A549 (cell line): ENCODE data around the gene THBS2. TPM values are rescaled to one million over a fixed set of nuclear protein-coding genes. Genes with fewer than 3 reads are reported as not detected.

Experiments
- ATAC-seq, 2 experiments: fragments of 200-7000 bp in 1 of 2; fragments of >200 bp in 1 of 2; cut with Nextera tagmentation in 1 of 2; cut with Tn5 transposase in 1 of 2; 3 replicates each; pipeline versions ENCODE4 v1.8.0 to v1.9.1; 2018 to 2020; ENCODE audit warnings: mild to moderate bottlenecking in 1 of 2, moderate library complexity in 1 of 2
- CTCF ChIA-PET: fragments of 300-600 bp; sonication (Branson Sonifier 250); formaldehyde crosslinking; extraction: SDS; loops from one replicate; lab custom pipeline; 2021; ENCODE audit warnings: antibody characterized with exemption, inconsistent platforms; lab: Yijun Ruan, JAX
- POLR2A ChIA-PET: fragments of 350-600 bp; formaldehyde crosslinking; extraction: SDS; loops from one replicate; lab custom pipeline; 2021; ENCODE audit warnings: antibody characterized with exemption, inconsistent platforms; lab: Yijun Ruan, JAX
- DNase-seq, 2 experiments: peaks; one replicate each; pipeline versions ENCODE4 v3.0.0 to v3.0.0-alpha.2; 2011 to 2016; ENCODE audit warnings: low read depth in 1 of 2, low spot score in 1 of 2
- FAIRE-seq: peaks from 2 replicates; lab custom pipeline; 2011; peaks lifted over from hg19 to GRCh38; lab: Jason Lieb, UNC
- H3K27ac ChIP-seq, 2 experiments: fragments of >200 bp; sonication (Bioruptor Twin); formaldehyde crosslinking; 3 replicates each; pipeline ENCODE4 v1.5.1; 2016 to 2017
- H3K4me1 ChIP-seq: fragments of >200 bp; sonication (Bioruptor Twin); formaldehyde crosslinking; 3 replicates; pipeline ENCODE4 v1.6.1; 2016
- H3K4me2 ChIP-seq: fragments of >200 bp; sonication (Bioruptor Twin); formaldehyde crosslinking; 3 replicates; pipeline ENCODE4 v1.6.1; 2016
- H3K4me3 ChIP-seq: fragments of >200 bp; sonication (Bioruptor Twin); formaldehyde crosslinking; 3 replicates; pipeline ENCODE4 v1.5.1; 2016
- H3K9me3 ChIP-seq: fragments of >200 bp; sonication (Bioruptor Twin); formaldehyde crosslinking; 3 replicates; pipeline ENCODE4 v1.6.1; 2016
- BHLHE40 ChIP-seq: IDR thresholded peaks from 2 replicates; pipeline ENCODE4 v1.6.1; 2012; ENCODE audit warnings: low read depth, low read length, inconsistent platforms
- CBX2 ChIP-seq: fragments of 200-600 bp; sonication (generic); IDR thresholded peaks from 2 replicates; pipeline ENCODE4 v1.6.1; 2016; ENCODE audit warnings: low read depth, mild to moderate bottlenecking, borderline replicate concordance
- CEBPB ChIP-seq, 2 experiments: fragments of >200 bp in 1 of 2; sonication (Bioruptor Twin) in 1 of 2; formaldehyde crosslinking in 1 of 2; IDR thresholded peaks; 2 replicates each; pipeline ENCODE4 v1.6.1; 2012 to 2016
- EP300 ChIP-seq, 2 experiments: fragments of >200 bp; sonication (Bioruptor Twin); formaldehyde crosslinking; IDR thresholded peaks; 2 replicates in 1 of 2; 3 replicates in 1 of 2; pipeline ENCODE4 v1.6.1; 2016 to 2017
- ESRRA ChIP-seq: fragments of 150-350 bp; IDR thresholded peaks from 2 replicates; pipeline ENCODE4 v1.6.1; 2014; ENCODE audit warnings: mild to moderate bottlenecking, low read length, borderline replicate concordance
- HDAC2 ChIP-seq: fragments of 200-600 bp; sonication (generic); IDR thresholded peaks from 2 replicates; pipeline ENCODE4 v1.6.1; 2016
- KDM1A ChIP-seq: fragments of 200-600 bp; sonication (generic); IDR thresholded peaks from 2 replicates; pipeline ENCODE4 v1.6.1; 2016; ENCODE audit warnings: low read depth, mild to moderate bottlenecking
- KDM5A ChIP-seq: fragments of 200-600 bp; sonication (generic); IDR thresholded peaks from 2 replicates; pipeline ENCODE4 v1.6.1; 2016; ENCODE audit warnings: antibody characterized with exemption, mild to moderate bottlenecking
- MAZ ChIP-seq: fragments of 150-350 bp; IDR thresholded peaks from 2 replicates; pipeline ENCODE4 v1.6.1; 2014; ENCODE audit warnings: antibody characterized with exemption, low read depth, low read length, borderline replicate concordance
- PHF8 ChIP-seq: fragments of 200-600 bp; sonication (generic); IDR thresholded peaks from 2 replicates; pipeline ENCODE4 v1.6.1; 2016; ENCODE audit warnings: low read depth, mild to moderate bottlenecking, antibody characterized with exemption, moderate library complexity, borderline replicate concordance
- RAD21 ChIP-seq, 2 experiments: fragments of >200 bp in 1 of 2; sonication (Bioruptor Twin) in 1 of 2; formaldehyde crosslinking in 1 of 2; IDR thresholded peaks in 1 of 2; conservative IDR thresholded peaks in 1 of 2; 2 replicates in 1 of 2; 3 replicates in 1 of 2; pipeline ENCODE4 v1.6.1; 2012 to 2018; ENCODE audit warnings: inconsistent platforms in 1 of 2
- RFX5 ChIP-seq: fragments of 450-650 bp; IDR thresholded peaks from 2 replicates; pipeline ENCODE4 v1.7.1; 2014; ENCODE audit warnings: antibody characterized with exemption, mild to moderate bottlenecking, moderate library complexity
- RNF2 ChIP-seq: fragments of 200-600 bp; sonication (generic); IDR thresholded peaks from 2 replicates; pipeline ENCODE4 v1.6.1; 2016; ENCODE audit warnings: low read depth, mild to moderate bottlenecking, antibody characterized with exemption, moderate library complexity, borderline replicate concordance
- SMC3 ChIP-seq: fragments of >200 bp; sonication (Bioruptor Twin); formaldehyde crosslinking; IDR thresholded peaks from 3 replicates; pipeline ENCODE4 v1.6.1; 2018; ENCODE audit warnings: inconsistent platforms
- TFCP2L1 ChIP-seq: fragments of 250-450 bp; sonication (Bioruptor Pico); IDR thresholded peaks from 2 replicates; pipeline ENCODE4 v1.5.0; 2021; ENCODE audit warnings: mild to moderate bottlenecking
- ZC3H11A ChIP-seq: fragments of 450-650 bp; IDR thresholded peaks from 2 replicates; pipeline ENCODE4 v1.6.1; 2014; ENCODE audit warnings: antibody characterized with exemption, mild to moderate bottlenecking
- ZSCAN20 ChIP-seq: fragments of 250-450 bp; sonication (Bioruptor Pico); IDR thresholded peaks from 2 replicates; pipeline ENCODE4 v1.8.0; 2022; ENCODE audit warnings: mild to moderate bottlenecking, moderate library complexity
- WGBS: methylation state at CpG from one replicate; pipeline ENCODE4 v1.1.6; 2017; ENCODE audit errors: missing lambda C conversion rate; 5-methylcytosine and 5-hydroxymethylcytosine counted together
- polyA plus RNA-seq, 4 experiments: library from polyadenylated mRNA; depleted of rRNA in 3 of 4; stranded (reverse); fragments of >200 nt; fragmentation: RNase III in 1 of 4; extraction: RNeasy Plus Mini Kit Qiagen cat#74134 plus additional on column Dnase treatment in 1 of 4; gene quantifications; 2 replicates in 3 of 4; 3 replicates in 1 of 4; pipeline ENCODE4 v1.2.3, GENCODE V29; 2011 to 2017
- TF ChIP-seq, protein P1 (sequence below): fragments of 250-450 bp; sonication (Bioruptor Pico); IDR thresholded peaks from 2 replicates; pipeline ENCODE4 v1.5.0; 2020; ENCODE audit warnings: low read depth, mild to moderate bottlenecking, moderate library complexity
- TF ChIP-seq, protein P2 (sequence below): fragments of 250-450 bp; sonication (Bioruptor Pico); IDR thresholded peaks from 2 replicates; pipeline ENCODE4 v1.5.0; 2021; ENCODE audit warnings: mild to moderate bottlenecking, moderate library complexity, borderline replicate concordance
- TF ChIP-seq, protein P3 (sequence below): fragments of >200 bp; sonication (Bioruptor Twin); formaldehyde crosslinking; IDR thresholded peaks from 3 replicates; pipeline ENCODE4 v1.6.1; 2016
- TF ChIP-seq, protein P4 (sequence below): IDR thresholded peaks from 2 replicates; pipeline ENCODE4 v1.6.1; 2012
- TF ChIP-seq, protein P5 (sequence below): fragments of >200 bp; sonication (Bioruptor Twin); formaldehyde crosslinking; IDR thresholded peaks from 3 replicates; pipeline ENCODE4 v1.5.1; 2016

THBS2 gene
- polyA plus RNA-seq, 2 of the 4 experiments (the other 2 are of a cell fraction) = 0.01 to 0.06 TPM

DNA sequence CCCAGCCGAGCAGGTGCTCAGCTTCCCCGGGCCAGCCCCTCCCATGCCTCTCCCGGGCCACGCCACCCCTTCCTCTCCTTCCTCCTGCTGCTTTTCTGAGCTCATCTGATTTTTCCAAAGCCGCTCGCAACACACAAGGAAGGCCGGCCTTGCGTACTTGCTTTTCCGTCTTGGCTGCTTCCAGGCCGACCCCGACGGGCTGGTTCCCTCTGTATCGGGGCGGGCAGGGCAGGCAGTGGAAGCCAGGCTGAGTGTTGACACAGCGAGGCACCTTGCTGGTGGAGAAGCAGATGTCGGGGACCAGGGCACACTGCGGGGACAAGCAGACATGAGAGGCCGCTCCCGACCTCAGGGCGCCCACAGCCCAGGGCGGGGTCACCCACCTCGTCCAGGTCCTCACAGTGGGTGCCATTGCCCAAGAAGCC lies 21.1 kb downstream of the THBS2 start (continued):
- TF ChIP-seq, protein P1, sequence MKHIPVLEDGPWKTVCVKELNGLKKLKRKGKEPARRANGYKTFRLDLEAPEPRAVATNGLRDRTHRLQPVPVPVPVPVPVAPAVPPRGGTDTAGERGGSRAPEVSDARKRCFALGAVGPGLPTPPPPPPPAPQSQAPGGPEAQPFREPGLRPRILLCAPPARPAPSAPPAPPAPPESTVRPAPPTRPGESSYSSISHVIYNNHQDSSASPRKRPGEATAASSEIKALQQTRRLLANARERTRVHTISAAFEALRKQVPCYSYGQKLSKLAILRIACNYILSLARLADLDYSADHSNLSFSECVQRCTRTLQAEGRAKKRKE (CRISPR knock-in tag) = no peak
- no peak for TF ChIP-seq EP300 (IDR thresholded peaks at IDR 0.05)
- no peak for TF ChIP-seq BHLHE40
- no peak for TF ChIP-seq SMC3

DNA sequence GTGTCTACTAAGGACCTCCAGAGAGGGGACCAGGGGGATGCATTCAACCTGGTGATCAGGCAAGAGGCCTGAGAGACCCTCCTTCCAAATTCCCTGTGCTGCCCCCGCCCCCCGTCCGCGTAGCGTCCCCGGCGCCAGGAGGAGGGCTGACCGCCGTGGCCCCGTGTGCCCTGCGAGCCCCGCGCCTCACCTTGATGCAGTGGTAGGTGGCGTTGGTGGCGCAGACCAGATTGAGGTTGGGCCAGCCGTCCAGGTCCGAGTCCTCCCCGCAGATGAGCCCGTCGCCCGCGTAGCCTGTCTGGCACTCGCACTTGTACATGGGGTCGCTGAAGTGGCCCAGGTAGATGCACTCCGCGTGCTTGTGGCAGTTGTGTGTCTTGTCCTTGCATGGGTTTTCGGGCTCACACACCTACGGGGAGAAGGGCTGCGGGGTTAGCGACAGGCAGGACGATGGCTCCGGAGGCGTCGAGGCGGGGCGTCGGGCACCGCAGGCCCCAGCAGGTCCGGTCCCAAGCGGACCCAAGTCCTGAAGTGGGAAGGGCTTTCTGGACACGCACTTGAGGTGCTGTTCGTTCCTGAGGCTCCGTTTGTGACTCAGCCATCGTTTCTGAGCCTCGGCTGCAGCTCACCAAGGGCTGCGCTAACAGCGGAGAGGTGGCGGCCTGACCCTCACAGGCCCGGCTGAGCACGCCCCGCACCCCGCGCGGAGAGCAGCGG lies 21.7 kb downstream of the THBS2 start:
- no peak for FAIRE-seq
- POLR2A ChIA-PET = no interaction called here
- no peak for ATAC-seq
- no peaks in the 10 kb centered on the region for H3K4me1 ChIP-seq
- no peaks in the 10 kb centered on the region for H3K9me3 ChIP-seq
- TF ChIP-seq RNF2 = no peak
- TF ChIP-seq RFX5 = no peak
- TF ChIP-seq, all 56 proteins: peak for 0
- 91% methylated on average over 24 of the region's 55 CpGs for WGBS
- CTCF ChIA-PET = no interaction called here
- no peak overlapping the region for H3K4me3 ChIP-seq
- no peak overlapping the region for H3K27ac ChIP-seq
- H3K4me2 ChIP-seq = no peak overlapping the region
- DNase-seq = no peak

DNA sequence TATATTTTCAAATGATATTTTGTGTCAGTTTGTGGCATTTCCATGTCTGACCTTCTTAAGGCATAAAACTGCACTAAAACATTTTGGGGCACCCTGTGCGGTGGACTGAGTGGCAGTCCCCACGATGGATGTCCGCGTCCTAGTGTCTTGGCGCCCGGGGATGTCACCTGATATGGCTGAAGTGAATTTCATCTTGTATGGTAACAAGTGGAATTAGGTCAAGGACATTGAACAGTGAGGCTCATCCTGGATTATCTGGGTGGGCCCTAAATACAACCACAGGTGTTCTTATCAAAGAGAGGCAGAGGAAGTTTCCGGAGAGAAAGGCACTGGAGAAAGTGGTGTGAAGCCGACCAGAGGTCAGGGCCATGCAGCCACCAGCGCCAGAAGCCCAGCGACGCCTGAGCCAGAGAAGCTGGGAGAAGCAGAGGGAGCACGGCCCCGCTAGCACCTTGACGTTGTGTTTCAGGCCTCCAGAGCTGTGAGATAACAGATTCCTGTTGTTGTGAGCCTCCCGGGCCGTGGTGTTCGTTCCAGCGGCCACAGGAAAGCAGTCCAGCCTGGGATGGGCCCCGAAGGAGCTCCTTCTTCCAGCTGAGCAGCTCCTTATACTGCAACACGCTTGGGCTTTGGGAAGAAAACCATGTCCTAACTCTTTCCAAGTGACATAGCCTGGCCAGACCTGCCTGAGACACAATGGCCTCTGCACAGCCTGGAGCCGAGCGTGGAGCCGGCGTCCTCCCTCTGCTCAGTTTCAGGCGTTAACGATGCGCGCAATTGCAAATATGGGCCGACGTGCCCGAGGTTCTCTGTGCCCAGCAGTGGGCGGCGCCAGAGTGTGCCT lies 22.5 kb downstream of the THBS2 start:
- WGBS = 84% methylated on average over 25 of the region's 33 CpGs
- H3K4me3 ChIP-seq = no peak overlapping the region
- no peak overlapping the region for H3K27ac ChIP-seq
- ATAC-seq (no peak), FAIRE-seq (no peak), DNase-seq (no peak)
- ChIA-PET POLR2A (no interaction called here), CTCF (no interaction called here)
- H3K9me3 ChIP-seq = no peaks in the 10 kb centered on the region
- no peak overlapping the region for H3K4me2 ChIP-seq
- H3K4me1 ChIP-seq = no peaks in the 10 kb centered on the region
- TF ChIP-seq CEBPB (IDR thresholded peaks at IDR 0.05) (no peak), KDM5A (no peak), TFCP2L1 (CRISPR knock-in tag) (no peak), KDM1A (no peak), RFX5 (no peak), HDAC2 (no peak), CBX2 (no peak), RAD21 (conservative IDR thresholded peaks at IDR 0.05 in 1 of 2, IDR thresholded peaks at IDR 0.05 in 1 of 2) (no peak), PHF8 (no peak), ESRRA (no peak), ZC3H11A (no peak), BHLHE40 (no peak), ZSCAN20 (CRISPR knock-in tag) (no peak), MAZ (no peak)
- TF ChIP-seq, protein P2, sequence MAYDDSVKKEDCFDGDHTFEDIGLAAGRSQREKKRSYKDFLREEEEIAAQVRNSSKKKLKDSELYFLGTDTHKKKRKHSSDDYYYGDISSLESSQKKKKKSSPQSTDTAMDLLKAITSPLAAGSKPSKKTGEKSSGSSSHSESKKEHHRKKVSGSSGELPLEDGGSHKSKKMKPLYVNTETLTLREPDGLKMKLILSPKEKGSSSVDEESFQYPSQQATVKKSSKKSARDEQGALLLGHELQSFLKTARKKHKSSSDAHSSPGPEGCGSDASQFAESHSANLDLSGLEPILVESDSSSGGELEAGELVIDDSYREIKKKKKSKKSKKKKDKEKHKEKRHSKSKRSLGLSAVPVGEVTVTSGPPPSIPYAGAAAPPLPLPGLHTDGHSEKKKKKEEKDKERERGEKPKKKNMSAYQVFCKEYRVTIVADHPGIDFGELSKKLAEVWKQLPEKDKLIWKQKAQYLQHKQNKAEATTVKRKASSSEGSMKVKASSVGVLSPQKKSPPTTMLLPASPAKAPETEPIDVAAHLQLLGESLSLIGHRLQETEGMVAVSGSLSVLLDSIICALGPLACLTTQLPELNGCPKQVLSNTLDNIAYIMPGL = no peak
- TF ChIP-seq, protein P3, sequence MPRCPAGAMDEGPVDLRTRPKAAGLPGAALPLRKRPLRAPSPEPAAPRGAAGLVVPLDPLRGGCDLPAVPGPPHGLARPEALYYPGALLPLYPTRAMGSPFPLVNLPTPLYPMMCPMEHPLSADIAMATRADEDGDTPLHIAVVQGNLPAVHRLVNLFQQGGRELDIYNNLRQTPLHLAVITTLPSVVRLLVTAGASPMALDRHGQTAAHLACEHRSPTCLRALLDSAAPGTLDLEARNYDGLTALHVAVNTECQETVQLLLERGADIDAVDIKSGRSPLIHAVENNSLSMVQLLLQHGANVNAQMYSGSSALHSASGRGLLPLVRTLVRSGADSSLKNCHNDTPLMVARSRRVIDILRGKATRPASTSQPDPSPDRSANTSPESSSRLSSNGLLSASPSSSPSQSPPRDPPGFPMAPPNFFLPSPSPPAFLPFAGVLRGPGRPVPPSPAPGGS = no peak
- TF ChIP-seq, protein P4, sequence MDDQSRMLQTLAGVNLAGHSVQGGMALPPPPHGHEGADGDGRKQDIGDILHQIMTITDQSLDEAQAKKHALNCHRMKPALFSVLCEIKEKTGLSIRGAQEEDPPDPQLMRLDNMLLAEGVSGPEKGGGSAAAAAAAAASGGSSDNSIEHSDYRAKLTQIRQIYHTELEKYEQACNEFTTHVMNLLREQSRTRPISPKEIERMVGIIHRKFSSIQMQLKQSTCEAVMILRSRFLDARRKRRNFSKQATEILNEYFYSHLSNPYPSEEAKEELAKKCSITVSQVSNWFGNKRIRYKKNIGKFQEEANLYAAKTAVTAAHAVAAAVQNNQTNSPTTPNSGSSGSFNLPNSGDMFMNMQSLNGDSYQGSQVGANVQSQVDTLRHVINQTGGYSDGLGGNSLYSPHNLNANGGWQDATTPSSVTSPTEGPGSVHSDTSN = no peak
- TF ChIP-seq, protein P1 (CRISPR knock-in tag) = no peak
- TF ChIP-seq, protein P5, sequence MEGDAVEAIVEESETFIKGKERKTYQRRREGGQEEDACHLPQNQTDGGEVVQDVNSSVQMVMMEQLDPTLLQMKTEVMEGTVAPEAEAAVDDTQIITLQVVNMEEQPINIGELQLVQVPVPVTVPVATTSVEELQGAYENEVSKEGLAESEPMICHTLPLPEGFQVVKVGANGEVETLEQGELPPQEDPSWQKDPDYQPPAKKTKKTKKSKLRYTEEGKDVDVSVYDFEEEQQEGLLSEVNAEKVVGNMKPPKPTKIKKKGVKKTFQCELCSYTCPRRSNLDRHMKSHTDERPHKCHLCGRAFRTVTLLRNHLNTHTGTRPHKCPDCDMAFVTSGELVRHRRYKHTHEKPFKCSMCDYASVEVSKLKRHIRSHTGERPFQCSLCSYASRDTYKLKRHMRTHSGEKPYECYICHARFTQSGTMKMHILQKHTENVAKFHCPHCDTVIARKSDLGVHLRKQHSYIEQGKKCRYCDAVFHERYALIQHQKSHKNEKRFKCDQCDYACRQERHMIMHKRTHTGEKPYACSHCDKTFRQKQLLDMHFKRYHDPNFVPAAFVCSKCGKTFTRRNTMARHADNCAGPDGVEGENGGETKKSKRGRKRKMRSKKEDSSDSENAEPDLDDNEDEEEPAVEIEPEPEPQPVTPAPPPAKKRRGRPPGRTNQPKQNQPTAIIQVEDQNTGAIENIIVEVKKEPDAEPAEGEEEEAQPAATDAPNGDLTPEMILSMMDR = no peak
